CD4-positive, alpha-beta T cell treated with Interleukin-17A for 1 hour (primary cell): ENCODE measurements around the gene LAMTOR5.
A peak's percentile ranks its signal among the peaks of the same experiment; 100 is the strongest.
"Not testable (repeated sequence)": the region's sequence is repeated elsewhere in the genome, so short reads cannot be mapped to it uniquely, and the experiment has no call there.

ENCODE experiments used
- DNase-seq: peaks from one replicate; pipeline ENCODE4 v3.0.0-alpha.2; 2020

LAMTOR5 gene

DNA sequence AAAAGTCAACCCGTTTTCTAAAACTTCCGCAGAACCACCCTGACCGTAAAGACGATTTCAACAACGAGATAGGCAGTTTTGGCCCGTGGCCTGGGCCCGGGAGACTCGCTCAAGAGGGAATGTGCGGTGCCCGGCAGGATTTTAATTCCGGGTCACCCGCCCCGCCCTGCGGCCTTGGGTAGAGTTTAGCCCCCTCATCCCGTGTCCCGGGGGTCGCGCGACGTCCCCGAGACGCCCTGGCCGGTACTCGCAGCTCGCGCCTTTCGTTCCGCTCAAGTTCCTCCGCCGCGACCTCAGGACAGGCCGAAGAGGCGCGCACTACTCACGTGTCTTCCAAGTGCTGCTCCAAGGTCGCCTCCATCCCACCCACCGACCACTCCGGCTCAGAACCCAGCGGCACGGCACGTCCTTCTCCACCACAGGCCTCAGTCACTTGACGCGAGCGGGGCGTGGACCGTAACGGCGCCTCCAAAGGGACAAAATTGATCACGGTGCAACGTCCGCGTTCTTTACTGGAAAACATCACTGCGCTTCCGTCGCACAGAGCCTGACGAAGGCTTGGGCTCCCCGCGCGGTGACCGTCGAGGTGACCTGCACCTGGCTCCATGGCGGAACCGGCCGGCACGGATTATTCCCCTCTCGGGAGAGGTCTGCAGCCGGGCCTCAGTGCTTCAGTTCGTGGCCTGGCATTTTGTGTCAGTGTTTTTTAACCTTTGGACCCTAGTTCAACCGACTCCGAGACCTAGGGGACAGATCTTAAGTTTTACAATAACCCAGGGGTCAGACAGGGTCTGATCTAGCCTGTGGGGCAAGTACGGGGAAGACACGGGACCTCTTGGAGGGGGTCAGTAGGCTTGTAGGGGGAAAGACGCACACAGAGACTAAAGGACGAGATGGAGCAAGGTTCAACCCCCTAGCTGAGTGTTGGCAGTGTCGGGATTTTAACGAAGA, at the start of gene LAMTOR5:
Gene LAMTOR5, minus strand, starts transcription at position 435 of the 951 bp plus-strand sequence. Its CDS starts 74 bp downstream, at position 361.
- DNase-seq: peak; percentile 95

DNA sequence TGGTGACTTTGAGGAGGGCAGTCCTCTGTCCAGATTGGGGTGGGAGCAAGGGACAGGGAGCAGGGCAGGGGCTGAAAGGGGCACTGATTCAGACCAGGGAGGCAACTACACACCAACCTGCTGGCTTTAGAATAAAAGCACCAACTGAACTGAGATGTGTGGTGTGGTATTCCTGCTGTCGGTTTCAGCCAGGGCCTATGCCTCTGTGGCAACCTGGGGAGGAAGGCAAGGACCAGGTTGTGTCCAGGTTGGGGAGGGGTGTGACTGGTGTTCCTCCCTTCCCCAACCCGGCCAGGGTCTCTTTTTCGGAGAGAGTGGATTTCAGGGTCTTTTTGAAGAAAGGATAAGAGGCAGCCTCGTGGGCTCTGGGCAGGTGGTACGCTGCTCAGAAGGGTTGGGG, 49.7 kb upstream of the LAMTOR5 start:
- no peak for DNase-seq

DNA sequence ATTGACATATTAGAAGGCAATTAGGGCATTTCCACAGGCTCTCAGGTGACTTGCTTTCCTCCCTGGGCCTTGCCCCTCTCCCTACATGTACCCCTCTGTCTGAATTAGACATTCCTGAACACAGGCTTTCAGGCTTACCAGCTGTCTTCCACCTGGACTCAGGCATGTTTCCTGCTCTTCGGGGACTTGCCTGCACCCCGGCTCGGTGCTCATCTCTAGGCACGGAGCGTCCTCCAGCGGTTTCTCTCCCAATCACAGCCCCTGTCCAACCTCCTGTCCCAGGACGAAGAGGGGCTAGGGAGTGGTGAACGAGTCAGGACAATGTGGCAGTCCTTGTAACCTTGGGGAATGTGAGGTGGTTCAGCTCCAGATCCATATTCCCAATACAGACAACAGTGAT, 47.7 kb upstream of the LAMTOR5 start:
- DNase-seq: no peak

DNA sequence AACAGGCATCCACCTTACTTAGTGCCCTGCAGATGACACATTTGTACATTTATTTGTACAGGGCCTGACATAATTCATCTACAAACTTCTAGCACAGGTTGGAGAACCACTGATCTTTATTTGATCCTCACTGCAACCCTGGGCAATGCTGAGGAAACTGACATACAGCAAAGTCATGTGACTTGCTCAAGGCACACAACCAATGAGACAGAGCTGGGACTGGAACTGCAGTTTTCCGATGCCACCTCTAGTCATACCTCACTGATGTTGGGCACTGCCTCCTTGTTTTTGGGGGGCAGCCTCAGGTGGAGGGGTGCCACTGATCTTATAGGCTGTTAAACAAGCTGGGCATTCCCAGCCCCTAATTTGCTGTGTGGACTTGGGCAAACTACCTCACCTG, 46.8 kb upstream of the LAMTOR5 start:
- no peak for DNase-seq

DNA sequence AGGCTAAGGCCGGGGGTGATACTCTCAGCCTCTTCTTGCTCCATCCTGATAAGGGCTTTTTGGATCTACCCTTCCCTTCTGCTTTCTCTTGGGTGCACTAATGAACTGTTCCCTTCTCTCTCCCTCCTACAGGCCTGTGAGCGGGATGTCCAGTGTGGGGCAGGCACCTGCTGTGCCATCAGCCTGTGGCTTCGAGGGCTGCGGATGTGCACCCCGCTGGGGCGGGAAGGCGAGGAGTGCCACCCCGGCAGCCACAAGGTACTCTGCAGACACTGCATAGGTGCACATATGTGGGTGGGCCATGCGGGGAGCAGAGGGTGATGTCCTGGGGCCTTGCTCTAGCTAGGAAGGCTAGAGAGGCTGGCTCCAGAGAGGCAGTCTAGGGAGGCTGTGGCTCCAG, 46.3 kb upstream of the LAMTOR5 start:
- DNase-seq: no peak

DNA sequence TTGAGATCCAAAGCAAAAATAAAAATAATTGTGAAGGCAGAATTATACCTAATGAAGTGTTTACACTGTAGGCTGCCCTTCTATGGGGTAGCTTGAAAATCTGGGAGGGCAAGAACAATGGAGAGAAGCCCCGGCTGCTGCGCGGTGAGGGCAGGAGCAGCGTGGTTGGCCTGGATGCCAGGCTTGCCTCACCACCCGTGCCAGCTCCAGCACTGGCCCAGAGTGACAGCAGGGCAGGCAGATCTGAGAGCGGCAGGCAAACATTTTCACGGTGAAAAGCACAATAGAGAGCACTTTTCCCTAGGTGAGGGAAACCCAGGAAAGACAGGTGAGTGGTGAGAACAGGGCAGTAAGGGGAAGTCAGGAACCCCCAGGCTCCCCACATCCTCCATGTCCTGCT, 44.8 kb upstream of the LAMTOR5 start:
- DNase-seq: no peak

DNA sequence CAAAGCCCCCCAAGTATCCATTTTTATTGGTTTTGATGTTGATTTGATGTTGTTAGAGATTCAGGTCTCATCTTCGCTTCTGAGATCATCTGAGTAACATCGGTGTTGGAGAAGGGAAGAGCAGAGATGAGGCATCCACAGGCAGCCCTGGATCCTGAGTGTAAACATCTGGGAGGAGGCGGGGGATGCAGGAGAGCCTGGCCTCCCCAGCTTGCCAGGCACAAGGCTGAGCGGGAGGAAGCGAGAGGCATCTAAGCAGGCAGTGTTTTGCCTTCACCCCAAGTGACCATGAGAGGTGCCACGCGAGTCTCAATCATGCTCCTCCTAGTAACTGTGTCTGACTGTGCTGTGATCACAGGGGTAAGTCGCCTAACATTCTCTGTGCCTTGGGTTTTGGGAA, 43.4 kb upstream of the LAMTOR5 start, which contains the start of gene PROK1:
Gene PROK1, plus strand, starts transcription at position 221 of the 400 bp plus-strand sequence. Its CDS starts 68 bp downstream, at position 289.
- no peak for DNase-seq

DNA sequence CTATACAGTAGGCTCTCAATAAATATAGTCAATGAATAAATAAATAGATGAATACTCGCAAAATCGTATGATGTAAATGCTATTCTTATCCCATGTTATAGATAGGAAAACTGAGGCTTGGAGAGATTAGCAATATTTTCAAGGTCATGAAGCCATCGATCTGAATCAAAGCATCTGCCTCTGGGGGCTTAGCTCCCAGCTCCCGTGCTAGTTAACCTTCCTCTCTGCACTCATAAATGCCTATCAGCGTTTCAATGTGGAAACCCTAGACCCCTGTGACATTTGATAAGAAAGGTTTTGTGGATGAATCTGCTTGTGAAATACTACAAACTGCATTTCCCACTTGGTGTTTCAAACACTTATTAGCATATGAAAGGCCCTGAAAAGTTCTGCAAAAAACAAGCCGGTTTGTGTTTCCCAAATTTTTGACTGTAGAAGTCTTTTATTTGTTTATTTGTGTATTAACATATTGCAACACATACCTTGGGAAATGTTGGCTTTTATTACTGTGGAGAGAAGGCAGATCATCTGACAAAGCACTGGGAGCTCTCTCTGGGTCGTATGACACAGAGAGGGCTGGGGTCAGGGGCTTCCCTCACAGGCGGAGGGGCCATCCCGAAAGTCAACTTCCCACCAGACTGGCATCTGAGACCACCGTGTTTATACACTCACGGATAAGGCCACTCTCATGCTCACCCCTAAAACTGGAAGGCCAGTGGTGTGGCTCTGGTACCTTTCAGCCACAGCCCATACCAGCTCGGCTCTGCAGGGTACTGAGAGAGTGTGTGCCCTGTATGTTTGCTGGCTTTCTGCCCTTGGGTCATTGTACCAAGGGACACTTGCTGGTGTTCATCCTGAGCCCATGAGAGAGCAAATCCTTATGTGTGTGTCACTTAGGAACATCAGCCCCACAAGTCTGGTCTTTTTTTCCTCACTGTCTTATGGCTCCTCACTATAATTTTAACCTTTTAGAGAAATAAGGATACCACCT, 42.5 kb upstream of the LAMTOR5 start:
- no peak for DNase-seq

DNA sequence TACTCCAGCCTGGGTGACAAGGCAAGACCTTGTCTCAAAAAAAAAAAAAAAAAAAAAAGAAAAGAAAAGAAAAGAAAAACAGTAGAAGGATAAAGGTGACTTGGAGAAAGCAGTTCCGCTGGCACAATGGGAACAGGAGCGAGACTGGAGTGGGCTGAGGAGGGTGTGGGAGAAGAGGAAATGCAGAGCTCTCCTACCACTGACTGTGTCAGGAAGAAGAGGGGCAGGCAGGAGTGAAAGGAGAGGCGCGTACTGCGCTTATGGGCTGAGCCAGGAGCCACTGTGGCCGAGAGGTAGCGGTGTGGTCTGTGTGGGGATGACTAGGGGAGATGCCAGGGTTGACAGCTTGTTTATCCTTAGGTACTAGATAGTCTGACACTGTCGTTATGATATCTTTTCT, 37.1 kb upstream of the LAMTOR5 start:
- no peak for DNase-seq

DNA sequence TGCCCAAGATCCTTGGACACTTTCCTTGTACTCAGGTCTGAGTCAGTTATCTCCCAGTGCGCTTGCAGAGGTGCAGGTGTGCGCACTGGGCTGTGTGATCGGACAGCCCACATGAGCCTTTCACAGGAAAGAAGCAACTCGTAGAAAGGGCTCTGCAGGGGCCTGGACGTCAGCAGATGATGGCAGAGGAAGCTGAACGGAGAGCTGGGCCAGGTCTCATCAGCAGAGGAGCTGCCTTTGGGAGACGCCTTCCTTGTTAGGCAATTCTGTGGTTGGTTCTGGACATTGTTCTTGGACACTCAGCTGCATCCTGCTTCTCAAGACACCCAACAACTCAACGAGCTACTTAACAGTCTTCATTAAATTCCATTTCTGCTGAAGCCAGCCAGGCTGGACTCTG, 36.0 kb upstream of the LAMTOR5 start:
- DNase-seq: no peak

DNA sequence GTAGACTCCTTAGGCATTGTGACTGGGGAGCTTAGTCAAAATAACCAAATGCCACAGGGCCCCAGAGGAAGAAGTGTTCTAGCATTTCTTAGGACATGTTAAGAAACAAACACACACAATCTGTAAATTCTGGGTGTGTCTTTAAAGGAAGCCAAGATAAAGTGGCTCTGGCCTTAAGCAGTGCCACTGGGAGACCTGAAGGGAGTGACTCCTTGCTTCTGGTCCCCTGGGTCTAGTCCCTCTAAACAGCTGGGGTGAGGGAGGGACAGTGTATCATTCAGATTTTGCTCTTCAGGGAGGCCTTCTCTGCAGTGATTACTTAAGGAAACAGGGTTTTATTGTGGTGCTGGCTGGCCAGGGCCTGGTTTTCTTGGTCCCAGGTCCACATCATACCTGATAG, 34.4 kb upstream of the LAMTOR5 start:
- no peak for DNase-seq

DNA sequence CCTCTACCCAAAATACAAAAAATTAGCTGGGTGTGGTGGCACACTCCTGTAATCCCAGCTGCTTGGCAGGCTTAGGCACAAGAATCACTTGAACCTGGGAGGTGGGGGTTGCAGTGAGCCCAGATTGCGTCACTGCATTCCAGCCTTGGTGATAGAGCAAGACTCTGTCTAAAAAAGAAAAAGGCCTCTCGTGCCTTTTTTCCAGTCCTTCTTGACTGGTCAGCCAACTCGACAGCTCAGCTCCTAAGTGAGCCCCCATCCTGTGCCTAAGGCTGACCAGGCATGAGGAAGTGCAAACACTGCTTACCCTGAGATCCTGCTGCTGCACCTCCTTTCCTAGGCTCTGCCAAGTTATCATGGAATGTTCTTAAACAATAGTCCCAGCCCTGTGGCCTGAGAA, 33.4 kb upstream of the LAMTOR5 start:
- DNase-seq: no peak

DNA sequence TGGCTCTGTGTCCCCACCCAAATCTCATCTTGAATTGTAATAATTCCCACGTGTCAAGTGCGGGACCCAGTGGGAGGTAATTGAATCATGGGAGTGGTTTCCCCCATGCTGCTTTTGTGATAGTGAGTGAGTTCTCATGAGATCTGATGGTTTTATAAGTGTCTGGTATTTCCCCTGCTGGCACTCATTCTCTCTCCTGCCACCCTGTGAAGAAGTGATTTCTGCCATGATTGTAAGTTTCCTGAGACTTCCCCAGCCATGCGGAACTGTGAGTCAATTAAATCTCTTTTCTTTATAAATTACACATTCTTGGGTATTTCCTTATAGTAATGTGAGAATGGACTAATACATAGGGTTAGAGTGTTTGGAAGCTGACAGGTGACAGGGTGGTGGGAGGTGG, 32.4 kb upstream of the LAMTOR5 start:
- not testable (repeated sequence) for DNase-seq

DNA sequence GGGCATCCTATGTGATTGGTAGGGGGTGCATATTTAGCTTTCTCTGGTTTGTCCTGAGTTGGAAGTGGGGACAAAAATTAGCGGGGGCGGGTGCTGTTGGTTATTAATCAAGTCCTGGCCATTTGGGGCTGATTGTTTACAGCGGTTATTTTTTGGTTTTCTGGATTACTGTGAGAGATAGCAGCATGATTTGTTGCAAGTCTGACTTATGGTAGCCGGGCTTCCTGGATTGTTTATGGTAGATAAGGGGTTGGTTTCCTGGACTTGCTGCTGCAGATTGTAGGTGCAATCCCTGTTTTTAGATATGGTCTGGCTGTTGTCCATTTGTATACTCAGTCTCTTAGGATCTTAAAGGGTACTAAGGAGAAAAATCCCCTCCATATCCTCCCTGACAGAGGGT, 31.4 kb upstream of the LAMTOR5 start:
- DNase-seq: no peak

DNA sequence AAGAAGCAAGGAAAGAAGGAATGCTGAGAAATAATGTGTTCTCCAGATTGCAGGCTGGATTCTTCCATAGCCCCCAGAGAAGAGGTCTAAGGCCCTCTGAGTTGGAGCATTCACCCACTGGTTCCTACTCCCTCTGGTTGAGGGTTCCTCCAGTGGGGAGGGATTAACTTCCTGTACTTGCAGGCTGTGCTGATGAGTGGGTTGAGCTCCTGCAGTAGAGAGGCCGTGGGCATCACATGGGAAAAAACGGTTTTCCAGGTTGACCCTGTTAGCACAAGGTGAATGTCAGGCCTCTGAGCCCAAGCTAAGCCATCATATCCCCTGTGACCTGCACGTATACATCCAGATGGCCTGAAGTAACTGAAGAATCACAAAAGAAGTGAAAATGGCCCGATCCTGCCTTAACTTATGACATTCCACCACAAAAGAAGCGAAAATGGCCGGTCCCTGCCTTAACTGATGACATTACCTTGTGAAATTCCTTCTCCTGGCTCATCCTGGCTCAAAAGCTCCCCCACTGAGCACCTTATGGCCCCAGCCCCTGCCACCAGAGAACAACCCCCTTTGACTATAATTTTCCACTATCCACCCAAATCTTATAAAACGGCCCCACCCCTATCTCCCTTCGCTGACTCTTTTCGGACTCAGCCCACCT, 30.3 kb upstream of the LAMTOR5 start:
- DNase-seq: not testable (repeated sequence)

DNA sequence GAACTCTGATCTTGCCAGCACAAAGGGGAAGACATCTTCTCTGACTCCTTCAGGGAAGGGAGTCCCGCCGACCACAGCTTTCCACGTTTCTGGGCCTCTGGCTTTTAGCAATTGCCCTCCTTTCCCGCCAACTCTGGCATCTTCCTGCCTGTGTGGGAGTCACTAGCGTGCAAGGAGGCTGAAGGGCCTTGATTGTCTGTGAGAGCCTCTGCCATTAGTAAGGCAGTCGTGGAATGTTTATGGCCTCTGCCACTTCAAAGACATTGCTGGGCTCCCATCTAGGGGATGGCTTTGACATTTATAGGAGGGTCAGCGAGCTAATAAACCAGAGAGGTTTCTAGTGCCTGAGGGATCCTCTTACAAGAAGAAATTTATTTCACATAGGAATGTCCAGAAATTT, 29.1 kb upstream of the LAMTOR5 start:
- no peak for DNase-seq

DNA sequence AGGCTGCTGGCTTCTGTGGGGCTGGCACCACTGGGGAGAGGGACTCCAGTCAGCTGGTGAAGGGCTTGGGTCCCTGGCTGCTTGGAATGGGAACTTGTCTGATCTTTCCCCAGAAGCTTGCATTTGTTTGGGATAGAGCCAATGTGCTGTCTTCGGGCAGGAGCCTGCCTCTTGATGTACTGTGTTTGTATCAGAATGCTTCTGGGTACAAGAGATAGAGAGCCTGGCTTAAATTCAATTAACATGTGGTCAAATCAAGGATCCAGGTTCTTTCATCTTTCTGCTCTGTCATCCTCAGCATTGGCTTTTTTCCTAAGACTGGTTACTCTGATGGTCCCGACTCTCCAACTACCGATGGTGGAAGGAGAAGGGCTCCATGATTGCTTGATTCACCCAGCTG, 27.5 kb upstream of the LAMTOR5 start:
- no peak for DNase-seq

DNA sequence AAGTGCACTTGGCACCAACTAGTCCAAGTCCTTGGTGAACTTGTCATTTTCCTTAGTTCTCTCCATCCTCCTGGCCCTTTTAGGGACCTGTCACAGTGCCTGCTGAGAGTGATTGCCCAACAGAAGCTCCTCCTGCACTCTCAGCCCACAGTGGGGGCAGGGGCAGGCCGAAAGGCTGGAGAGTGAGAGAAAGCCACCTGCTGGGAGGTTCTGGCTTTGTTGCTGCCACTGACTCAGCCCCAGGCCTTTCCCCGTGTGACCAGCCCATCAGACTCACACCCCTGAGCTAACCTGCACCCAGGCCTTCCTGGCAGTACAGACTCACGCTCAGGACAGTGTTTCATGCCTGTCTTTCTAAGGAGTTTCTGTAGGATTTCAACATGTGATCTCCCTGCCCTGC, 26.3 kb upstream of the LAMTOR5 start:
- DNase-seq: no peak

DNA sequence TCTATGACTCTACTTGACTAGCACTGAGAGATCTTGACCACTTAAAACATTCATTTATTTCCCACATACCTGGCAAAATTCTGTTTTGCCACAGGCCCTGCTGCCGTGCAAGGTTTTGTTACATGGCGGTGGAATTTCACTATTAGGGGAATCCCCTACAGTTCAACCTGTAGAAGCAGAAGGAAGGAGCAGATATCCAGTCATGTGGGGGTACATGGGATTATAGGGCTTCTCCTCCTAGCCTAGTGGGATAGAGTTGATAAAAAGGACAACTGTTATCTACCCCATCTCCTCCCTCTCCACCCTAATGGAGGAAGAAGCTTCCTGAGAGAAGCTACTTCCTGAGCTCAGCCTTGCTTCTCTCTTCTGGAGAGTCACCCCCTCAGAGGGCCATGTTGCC, 25.7 kb upstream of the LAMTOR5 start:
- no peak for DNase-seq

DNA sequence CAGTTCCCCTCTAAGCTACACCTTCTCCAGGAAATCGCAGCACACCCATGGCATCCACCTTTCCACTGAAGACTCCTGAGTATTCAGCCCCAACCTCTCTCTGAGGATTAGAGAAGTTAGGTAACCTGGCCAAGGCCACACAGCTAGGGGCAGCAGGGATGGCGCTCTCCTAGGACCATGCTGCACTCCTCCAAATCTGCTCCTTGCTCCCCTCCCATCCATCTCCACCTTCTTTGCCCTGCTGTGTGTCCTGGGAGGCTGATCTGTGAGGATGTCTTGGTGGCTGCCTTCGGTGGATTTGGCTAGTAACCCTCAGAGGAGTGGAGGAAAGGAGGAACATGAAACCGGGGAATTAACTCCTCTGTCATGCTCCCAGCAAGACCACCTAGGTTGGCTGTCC, 23.4 kb upstream of the LAMTOR5 start:
- DNase-seq: no peak

DNA sequence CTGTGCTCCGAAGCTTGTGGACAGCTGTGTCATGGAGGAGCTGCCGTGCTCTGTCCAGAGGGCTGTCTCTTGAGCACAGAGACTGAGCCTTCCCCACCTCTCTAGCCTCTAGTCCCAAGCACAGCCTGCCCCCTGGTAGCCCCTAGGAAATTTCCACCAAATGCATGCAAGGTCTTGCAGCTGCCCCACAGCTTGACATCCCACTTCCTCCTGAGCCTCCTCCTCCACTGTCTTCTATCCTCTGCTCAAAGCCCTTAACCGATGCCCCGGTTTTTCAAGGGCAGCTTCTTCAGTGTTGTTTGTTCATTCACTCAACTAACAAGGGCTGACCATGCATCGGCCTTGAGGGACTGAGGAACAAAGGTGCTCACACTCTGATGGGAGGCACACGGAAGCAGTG, 22.9 kb upstream of the LAMTOR5 start:
- no peak for DNase-seq

DNA sequence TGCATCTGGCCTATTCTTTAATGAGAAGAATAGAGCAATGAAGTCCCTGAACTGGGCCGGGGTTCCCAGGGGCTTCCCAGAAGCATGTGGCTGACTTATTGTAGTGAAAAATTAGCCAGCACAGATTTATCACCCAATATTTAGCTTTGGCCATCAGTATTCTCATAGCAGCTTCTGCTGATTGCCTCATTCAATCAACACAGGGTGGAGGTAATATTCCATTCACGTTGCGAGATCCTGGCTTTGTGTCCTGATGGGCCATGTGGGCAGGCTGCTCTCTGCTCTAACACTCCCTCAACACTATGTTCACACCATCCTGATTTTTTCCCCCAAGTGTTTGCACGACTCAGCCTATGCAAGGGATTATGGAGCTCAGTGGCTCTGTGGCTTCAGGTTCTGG, 21.5 kb upstream of the LAMTOR5 start:
- no peak for DNase-seq

DNA sequence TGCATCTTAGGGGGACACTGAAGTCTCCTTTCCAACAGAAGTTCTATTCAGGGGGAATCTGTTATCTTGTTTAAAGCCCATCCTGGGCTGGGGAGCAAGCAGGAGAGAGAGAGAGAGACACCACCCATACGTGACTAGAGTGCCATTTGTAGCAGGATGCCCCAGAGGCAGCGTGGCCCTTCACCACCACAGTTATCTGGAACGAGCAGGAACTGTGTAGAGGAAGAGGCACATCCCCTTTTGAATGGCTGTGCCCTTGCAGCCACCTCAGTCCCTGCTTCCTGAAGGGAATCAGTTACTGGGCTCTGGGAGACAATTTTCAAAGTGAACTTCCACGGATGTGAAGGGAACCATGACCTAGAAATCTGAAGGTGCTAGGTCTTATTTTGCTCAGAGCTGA, 19.4 kb upstream of the LAMTOR5 start:
- DNase-seq: no peak
